ENCODE data around the gene SLC25A48.
A peak's percentile ranks its signal among the peaks of the same experiment; 100 is the strongest.
"Not testable (repeated sequence)": the region's sequence is repeated elsewhere in the genome, so short reads cannot be mapped to it uniquely, and the experiment has no call there.

SLC25A48 gene

GRCh38 chr5:135857630-135858311, 23.3 kb downstream of the SLC25A48 start:
- no peak for FAIRE-seq

GRCh38 chr5:135859186-135859585, 24.7 kb downstream of the SLC25A48 start:
- not testable (repeated sequence) for DNase-seq (ENCODE audit: low spot score); FAIRE-seq

More at GRCh38 chr5:135857630-135858311, 23.3 kb downstream of the SLC25A48 start:
- no peak for DNase-seq (ENCODE audit: low spot score)

- FAIRE-seq (no peak), DNase-seq (ENCODE audit: low spot score) (no peak)
Observed at GRCh38 chr5:135859641-135860040, 25.2 kb downstream of the SLC25A48 start.

GRCh38 chr5:135861641-135862040, 27.2 kb downstream of the SLC25A48 start:
- FAIRE-seq: no peak
- DNase-seq (ENCODE audit: low spot score): no peak

GRCh38 chr5:135862086-135862485, 27.6 kb downstream of the SLC25A48 start:
- FAIRE-seq (no peak), DNase-seq (ENCODE audit: low spot score) (no peak)

- FAIRE-seq: no peak
- no peak for DNase-seq (ENCODE audit: low spot score)
Observed at GRCh38 chr5:135862744-135863143, 28.3 kb downstream of the SLC25A48 start.

GRCh38 chr5:135864503-135865435, 30.3 kb downstream of the SLC25A48 start:
- DNase-seq (ENCODE audit: low spot score) (no peak), FAIRE-seq (no peak)

- DNase-seq (ENCODE audit: low spot score): no peak
- FAIRE-seq: no peak
Observed at GRCh38 chr5:135866016-135866415, 31.6 kb downstream of the SLC25A48 start.

GRCh38 chr5:135867599-135867998, 33.1 kb downstream of the SLC25A48 start:
- DNase-seq (ENCODE audit: low spot score) (no peak), FAIRE-seq (no peak)

- FAIRE-seq (no peak), DNase-seq (ENCODE audit: low spot score) (no peak)
Observed at GRCh38 chr5:135868681-135869080, 34.2 kb downstream of the SLC25A48 start.

- DNase-seq (ENCODE audit: low spot score) (no peak), FAIRE-seq (no peak)
Observed at GRCh38 chr5:135869276-135869675, 34.8 kb downstream of the SLC25A48 start.

GRCh38 chr5:135869935-135870334, 35.5 kb downstream of the SLC25A48 start:
- no peak for DNase-seq (ENCODE audit: low spot score)
- FAIRE-seq: no peak

GRCh38 chr5:135871268-135871915, 36.9 kb downstream of the SLC25A48 start:
- FAIRE-seq: no peak

GRCh38 chr5:135873831-135874230, 39.4 kb downstream of the SLC25A48 start:
- DNase-seq (ENCODE audit: low spot score): no peak
- no peak for FAIRE-seq

More at GRCh38 chr5:135871268-135871915, 36.9 kb downstream of the SLC25A48 start:
- DNase-seq (ENCODE audit: low spot score): no peak

- no peak for DNase-seq (ENCODE audit: low spot score)
- no peak for FAIRE-seq
Observed at GRCh38 chr5:135874461-135874860, 40.0 kb downstream of the SLC25A48 start.

GRCh38 chr5:135875567-135875966, 41.1 kb downstream of the SLC25A48 start:
- no peak for DNase-seq (ENCODE audit: low spot score)
- no peak for FAIRE-seq

GRCh38 chr5:135876146-135876545, 41.7 kb downstream of the SLC25A48 start:
- DNase-seq (ENCODE audit: low spot score) (no peak), FAIRE-seq (no peak)

GRCh38 chr5:135877570-135878155, 43.2 kb downstream of the SLC25A48 start:
- DNase-seq (ENCODE audit: low spot score) (no peak), FAIRE-seq (no peak)

- DNase-seq (ENCODE audit: low spot score): peak; percentile 17
- FAIRE-seq: peak; percentile 63
Observed at GRCh38 chr5:135878156-135878620, 43.7 kb downstream of the SLC25A48 start.

- DNase-seq (ENCODE audit: low spot score) (no peak), FAIRE-seq (no peak)
Observed at GRCh38 chr5:135879591-135879990, 45.1 kb downstream of the SLC25A48 start.

- DNase-seq (ENCODE audit: low spot score) (peak; percentile 22), FAIRE-seq (no peak)
Observed at GRCh38 chr5:135880278-135880677, 45.8 kb downstream of the SLC25A48 start.
